Peyer's patch (tissue), 4 donors: ENCODE measurements around the gene CLTCL1.

Experiments used
- CTCF ChIP-seq, 6 experiments: fragments of 450-650 bp in 4 of 6; fragments of 200-600 bp in 2 of 6; sonication (generic) in 1 of 6; IDR thresholded peaks; one replicate each; pipeline ENCODE4 v1.5.1; 2017 to 2019; ENCODE audit warnings: antibody characterized with exemption in 6 of 6, mild to moderate bottlenecking in 3 of 6, moderate library complexity in 1 of 6
- POLR2A ChIP-seq, 2 donors: fragments of 450-650 bp; IDR thresholded peaks; one replicate each; pipeline ENCODE4 v1.5.1; 2017; ENCODE audit warnings: antibody characterized with exemption in 2 of 2, mild to moderate bottlenecking in 2 of 2, moderate library complexity in 2 of 2

GRCh38 chr22:19287076-19287707 lies 4.3 kb downstream of the CLTCL1 start:
- no peak for TF ChIP-seq CTCF (IDR thresholded peaks at IDR 0.05)
- no peak for TF ChIP-seq POLR2A (IDR thresholded peaks at IDR 0.05)
